Measurements from ENCODE around the gene DNAJC4. TPM values are rescaled to one million over a fixed set of nuclear protein-coding genes. Genes with fewer than 3 reads are reported as not detected.
A peak's percentile ranks its signal among the peaks of the same experiment; 100 is the strongest.
"Not testable (repeated sequence)": the region's sequence is repeated elsewhere in the genome, so short reads cannot be mapped to it uniquely, and the experiment has no call there.

The DNAJC4 gene
- total and polyA plus RNA-seq, 2 experiments from 2014 or later, result 79.9 to 132 TPM

GRCh38 chr11:64245401-64245796 is 15.1 kb downstream of the DNAJC4 start:
- Histone ChIP-seq H3K27ac (peak overlapping the region; percentile 26), H3K4me3 (peak overlapping the region; percentile 48), H3K36me3 (no peaks in the 10 kb centered on the region), H3K9me3 (ENCODE audit: low read depth) (no peaks in the 10 kb centered on the region), H3K27me3 (no peaks in the 10 kb centered on the region), H3K4me1 (ENCODE audit: low read depth) (peaks cover 5% of the 10 kb centered on the region)
- no peak for DNase-seq (ENCODE audit: low read depth in 1 of 2, low spot score in 1 of 2)
- TF ChIP-seq, protein P1, sequence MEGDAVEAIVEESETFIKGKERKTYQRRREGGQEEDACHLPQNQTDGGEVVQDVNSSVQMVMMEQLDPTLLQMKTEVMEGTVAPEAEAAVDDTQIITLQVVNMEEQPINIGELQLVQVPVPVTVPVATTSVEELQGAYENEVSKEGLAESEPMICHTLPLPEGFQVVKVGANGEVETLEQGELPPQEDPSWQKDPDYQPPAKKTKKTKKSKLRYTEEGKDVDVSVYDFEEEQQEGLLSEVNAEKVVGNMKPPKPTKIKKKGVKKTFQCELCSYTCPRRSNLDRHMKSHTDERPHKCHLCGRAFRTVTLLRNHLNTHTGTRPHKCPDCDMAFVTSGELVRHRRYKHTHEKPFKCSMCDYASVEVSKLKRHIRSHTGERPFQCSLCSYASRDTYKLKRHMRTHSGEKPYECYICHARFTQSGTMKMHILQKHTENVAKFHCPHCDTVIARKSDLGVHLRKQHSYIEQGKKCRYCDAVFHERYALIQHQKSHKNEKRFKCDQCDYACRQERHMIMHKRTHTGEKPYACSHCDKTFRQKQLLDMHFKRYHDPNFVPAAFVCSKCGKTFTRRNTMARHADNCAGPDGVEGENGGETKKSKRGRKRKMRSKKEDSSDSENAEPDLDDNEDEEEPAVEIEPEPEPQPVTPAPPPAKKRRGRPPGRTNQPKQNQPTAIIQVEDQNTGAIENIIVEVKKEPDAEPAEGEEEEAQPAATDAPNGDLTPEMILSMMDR (IDR thresholded peaks at IDR 0.05; ENCODE audit: low read depth, low read length), result no peak

GRCh38 chr11:64245797-64246620 is 15.7 kb downstream of the DNAJC4 start:
- TF ChIP-seq, protein P1 (IDR thresholded peaks at IDR 0.05; ENCODE audit: low read depth, low read length), result no peak
- Histone ChIP-seq H3K36me3 (no peaks in the 10 kb centered on the region), H3K9me3 (ENCODE audit: low read depth) (no peaks in the 10 kb centered on the region), H3K27ac (peak overlapping the region; percentile 38), H3K4me3 (peak overlapping the region; percentile 48), H3K27me3 (no peaks in the 10 kb centered on the region), H3K4me1 (ENCODE audit: low read depth) (peaks cover 5% of the 10 kb centered on the region)
- peak in 1 of 2 donors; percentile 79 for DNase-seq (ENCODE audit: low read depth in 1 of 2, low spot score in 1 of 2)

GRCh38 chr11:64246621-64246870 is 16.2 kb downstream of the DNAJC4 start:
- H3K27me3 ChIP-seq, H3K27ac ChIP-seq: not testable (repeated sequence)

GRCh38 chr11:64246871-64247728 is 16.8 kb downstream of the DNAJC4 start, which contains the start of gene PPP1R14B:
Gene PPP1R14B (minus strand): TSS chr11:64246943. CDS start chr11:64246673, 270 bp downstream.
- Histone ChIP-seq H3K27ac (peak within 1 kb of the TSS; percentile 76), H3K4me1 (ENCODE audit: low read depth) (peaks cover 5% of the 10 kb centered on the region), H3K4me3 (peak within 1 kb of the TSS; percentile 48), H3K27me3 (no peaks in the 10 kb centered on the region), H3K9me3 (ENCODE audit: low read depth) (no peaks in the 10 kb centered on the region), H3K36me3 (no peaks in the 10 kb centered on the region)
- TF ChIP-seq, protein P1 (IDR thresholded peaks at IDR 0.05; ENCODE audit: low read depth, low read length), result no peak
- DNase-seq (ENCODE audit: low read depth in 1 of 2, low spot score in 1 of 2), result peak; percentile 91 to 94

More at GRCh38 chr11:64246621-64246870, 16.2 kb downstream of the DNAJC4 start:
- not testable (repeated sequence) for H3K4me1 ChIP-seq (ENCODE audit: low read depth); DNase-seq (ENCODE audit: low read depth in 1 of 2, low spot score in 1 of 2); H3K9me3 ChIP-seq (ENCODE audit: low read depth); H3K36me3 ChIP-seq
- H3K4me3 ChIP-seq, result peak overlapping the region; percentile 48

- H3K4me3 ChIP-seq, result peak overlapping the region; percentile 48
- H3K4me1 ChIP-seq (ENCODE audit: low read depth), result peaks cover 5% of the 10 kb centered on the region
- no peaks in the 10 kb centered on the region for H3K9me3 ChIP-seq (ENCODE audit: low read depth)
- DNase-seq (ENCODE audit: low read depth in 1 of 2, low spot score in 1 of 2), result no peak
- H3K27ac ChIP-seq, result no peak overlapping the region
- no peaks in the 10 kb centered on the region for H3K27me3 ChIP-seq
- TF ChIP-seq, protein P1 (IDR thresholded peaks at IDR 0.05; ENCODE audit: low read depth, low read length), result no peak
- no peaks in the 10 kb centered on the region for H3K36me3 ChIP-seq
Observed at GRCh38 chr11:64247729-64248531, 17.6 kb downstream of the DNAJC4 start.
